GM23338 (cell line): ENCODE measurements around the gene ASB15.

ENCODE experiments used
- CREB1 ChIP-seq: fragments of 250-450 bp; sonication (Bioruptor Pico); IDR thresholded peaks from 2 replicates; pipeline ENCODE4 v1.5.0; 2020; ENCODE audit warnings: low read depth, mild to moderate bottlenecking, moderate library complexity
- CTCF ChIP-seq, 2 experiments: fragments of 200-600 bp in 1 of 2; sonication (generic) in 1 of 2; conservative IDR thresholded peaks; 2 replicates each; pipeline versions ENCODE4 v1.5.1 to v1.6.1; 2016 to 2017; ENCODE audit warnings: antibody characterized with exemption in 2 of 2, low read depth in 2 of 2, mild to moderate bottlenecking in 2 of 2, moderate library complexity in 1 of 2
- EZH2 ChIP-seq: fragments of 200-600 bp; sonication (generic); IDR thresholded peaks from one replicate; pipeline ENCODE4 v1.8.0; 2017; ENCODE audit warnings: antibody characterized with exemption, mild to moderate bottlenecking, low read depth; ENCODE audit not compliant: unreplicated experiment
- EZH2phosphoT487 ChIP-seq: fragments of 200-600 bp; sonication (generic); IDR thresholded peaks from one replicate; pipeline ENCODE4 v1.8.1; 2018; ENCODE audit warnings: antibody characterized with exemption; ENCODE audit not compliant: unreplicated experiment
- JUNB ChIP-seq: IDR thresholded peaks from one replicate; pipeline ENCODE4 v1.6.1; 2016; ENCODE audit warnings: antibody characterized with exemption; ENCODE audit not compliant: unreplicated experiment
- NANOG ChIP-seq: IDR thresholded peaks from 2 replicates; pipeline ENCODE4 v1.6.1; 2016; ENCODE audit warnings: antibody characterized with exemption, borderline replicate concordance
- POLR2AphosphoS5 ChIP-seq: IDR thresholded peaks from 2 replicates; pipeline ENCODE4 v1.6.1; 2016; ENCODE audit warnings: antibody characterized with exemption, low read depth
- REST ChIP-seq: IDR thresholded peaks from one replicate; pipeline ENCODE4 v1.6.1; 2018; ENCODE audit warnings: antibody characterized with exemption; ENCODE audit not compliant: unreplicated experiment
- STAT1 ChIP-seq: IDR thresholded peaks from one replicate; pipeline ENCODE4 v1.6.1; 2016; ENCODE audit warnings: antibody characterized with exemption; ENCODE audit not compliant: unreplicated experiment
- ZNF114 ChIP-seq: fragments of 250-450 bp; sonication (Bioruptor Pico); IDR thresholded peaks from 2 replicates; pipeline ENCODE4 v1.5.0; 2020; ENCODE audit warnings: mild to moderate bottlenecking, moderate library complexity
- ZNF331 ChIP-seq: fragments of 250-450 bp; sonication (Bioruptor Pico); IDR thresholded peaks from 2 replicates; pipeline ENCODE4 v1.5.0; 2020; ENCODE audit warnings: low read depth, mild to moderate bottlenecking, moderate library complexity

- TF ChIP-seq CTCF (conservative IDR thresholded peaks at IDR 0.05; ENCODE audit: low read depth in 2 of 2) (no peak), POLR2AphosphoS5 (no peak), EZH2 (no peak), ZNF331 (no peak), EZH2phosphoT487 (no peak), REST (no peak), CREB1 (CRISPR knock-in tag) (no peak), JUNB (no peak), STAT1 (no peak), ZNF114 (CRISPR knock-in tag) (no peak), NANOG (no peak)
Observed at GRCh38 chr7:123680580-123680979, 79.0 kb downstream of the ASB15 start.
